Central memory CD8-positive, alpha-beta T cell (primary cell): ENCODE measurements around the gene RNF222.
"Not testable (repeated sequence)": the region's sequence is repeated elsewhere in the genome, so short reads cannot be mapped to it uniquely, and the experiment has no call there.

Experiments used
- ATAC-seq: fragments of 150-1000 bp; cut with Tn5 transposase; replicated peaks from 2 replicates; pipeline ENCODE4 v1.10.0; 2022; ENCODE audit warnings: mild to moderate bottlenecking, moderate FRiP score, moderate number of reproducible peaks; ENCODE audit not compliant: poor library complexity, severe bottlenecking; ENCODE audit errors: extremely low read depth
- DNase-seq, 2 donors: peaks; one replicate each; pipeline ENCODE4 v3.0.0; 2021; ENCODE audit warnings: low spot score in 2 of 2
- H3K27ac Mint-ChIP-seq: one replicate; pipeline ENCODE4 v1.8.0; 2022; ENCODE audit warnings: low read depth, mild to moderate bottlenecking, moderate library complexity, mixed read lengths
- H3K27me3 Mint-ChIP-seq: one replicate; pipeline ENCODE4 v1.8.0; 2022; ENCODE audit warnings: mixed read lengths
- H3K36me3 Mint-ChIP-seq: one replicate; pipeline ENCODE4 v1.8.0; 2022; ENCODE audit warnings: mild to moderate bottlenecking, moderate library complexity, mixed read lengths; ENCODE audit not compliant: insufficient read depth
- H3K4me1 Mint-ChIP-seq: one replicate; pipeline ENCODE4 v1.8.0; 2022; ENCODE audit warnings: mixed read lengths
- H3K4me3 Mint-ChIP-seq: one replicate; pipeline ENCODE4 v1.8.0; 2022; ENCODE audit warnings: mild to moderate bottlenecking, moderate library complexity, mixed read lengths
- H3K9me3 Mint-ChIP-seq: one replicate; pipeline ENCODE4 v1.8.0; 2022; ENCODE audit warnings: mixed read lengths

The RNF222 gene

GRCh38 chr17:8386841-8387240 is 10.8 kb downstream of the RNF222 start:
- Mint-ChIP-seq H3K4me1 (peaks cover 60% of the 10 kb centered on the region), H3K9me3 (no peaks in the 10 kb centered on the region), H3K27ac (no peak overlapping the region), H3K4me3 (no peak overlapping the region), H3K36me3 (peaks cover 27% of the 10 kb centered on the region), H3K27me3 (no peaks in the 10 kb centered on the region)
- DNase-seq (no peak), ATAC-seq (no peak)

- Mint-ChIP-seq H3K27ac (peak overlapping the region; percentile 57), H3K36me3 (peaks cover 46% of the 10 kb centered on the region)
These were observed 12.7 kb downstream of the RNF222 start for GRCh38 chr17:8384801-8385378.

GRCh38 chr17:8383143-8383822 is 14.3 kb downstream of the RNF222 start, which contains the start of gene RPL26:
TSS of gene RPL26 (minus strand) at chr17:8383193. CDS start at chr17:8382310, 883 bp downstream.
- DNase-seq (peak; percentile 96 to 97), ATAC-seq (peak; percentile 86)
- Mint-ChIP-seq H3K36me3 (peaks cover 60% of the 10 kb centered on the region), H3K4me1 (peaks cover 67% of the 10 kb centered on the region), H3K9me3 (no peaks in the 10 kb centered on the region), H3K4me3 (peak within 1 kb of the TSS; percentile 97), H3K27ac (peak within 1 kb of the TSS; percentile 94), H3K27me3 (no peaks in the 10 kb centered on the region)

More at GRCh38 chr17:8384801-8385378, 12.7 kb downstream of the RNF222 start:
- H3K27me3 Mint-ChIP-seq = no peaks in the 10 kb centered on the region
- DNase-seq (no peak), ATAC-seq (no peak)
- H3K4me3 Mint-ChIP-seq = peak overlapping the region; percentile 97
- H3K9me3 Mint-ChIP-seq = no peaks in the 10 kb centered on the region
- H3K4me1 Mint-ChIP-seq = peaks cover 70% of the 10 kb centered on the region

GRCh38 chr17:8382880-8383142 is 14.8 kb downstream of the RNF222 start:
- H3K4me1 Mint-ChIP-seq = peaks cover 62% of the 10 kb centered on the region

GRCh38 chr17:8382052-8382879 is 15.4 kb downstream of the RNF222 start:
- peak overlapping the region; percentile 97 for H3K4me3 Mint-ChIP-seq
- H3K27me3 Mint-ChIP-seq = no peaks in the 10 kb centered on the region
- ATAC-seq (no peak), DNase-seq (no peak)
- H3K36me3 Mint-ChIP-seq = peaks cover 70% of the 10 kb centered on the region
- peaks cover 61% of the 10 kb centered on the region for H3K4me1 Mint-ChIP-seq
- H3K27ac Mint-ChIP-seq = peak overlapping the region; percentile 94
- no peaks in the 10 kb centered on the region for H3K9me3 Mint-ChIP-seq

More at GRCh38 chr17:8382880-8383142, 14.8 kb downstream of the RNF222 start:
- Mint-ChIP-seq H3K36me3 (peaks cover 65% of the 10 kb centered on the region), H3K9me3 (no peaks in the 10 kb centered on the region), H3K27ac (peak overlapping the region; percentile 94), H3K27me3 (no peaks in the 10 kb centered on the region), H3K4me3 (peak overlapping the region; percentile 97)
- DNase-seq = no peak
- no peak for ATAC-seq

- Mint-ChIP-seq H3K4me3 (no peak overlapping the region), H3K27me3 (no peaks in the 10 kb centered on the region), H3K36me3 (peaks cover 80% of the 10 kb centered on the region), H3K4me1 (peaks cover 63% of the 10 kb centered on the region), H3K9me3 (no peaks in the 10 kb centered on the region), H3K27ac (no peak overlapping the region)
- DNase-seq (no peak), ATAC-seq (no peak)
These were observed 17.6 kb downstream of the RNF222 start for GRCh38 chr17:8380049-8380448.

GRCh38 chr17:8378117-8378516 is 19.5 kb downstream of the RNF222 start:
- not testable (repeated sequence) for ATAC-seq, H3K27ac Mint-ChIP-seq, H3K9me3 Mint-ChIP-seq, H3K27me3 Mint-ChIP-seq, H3K4me3 Mint-ChIP-seq, DNase-seq
- H3K4me1 Mint-ChIP-seq = peaks cover 47% of the 10 kb centered on the region
- peaks cover 67% of the 10 kb centered on the region for H3K36me3 Mint-ChIP-seq

GRCh38 chr17:8377422-8377821 is 20.2 kb downstream of the RNF222 start:
- Mint-ChIP-seq H3K27ac (no peak overlapping the region), H3K27me3 (no peaks in the 10 kb centered on the region), H3K4me3 (peak overlapping the region; percentile 80), H3K4me1 (peaks cover 40% of the 10 kb centered on the region), H3K9me3 (no peaks in the 10 kb centered on the region), H3K36me3 (peaks cover 60% of the 10 kb centered on the region)
- DNase-seq (no peak), ATAC-seq (no peak)

- peaks cover 51% of the 10 kb centered on the region for H3K36me3 Mint-ChIP-seq
- peak within 1 kb of the TSS; percentile 74 for H3K27ac Mint-ChIP-seq
- H3K4me3 Mint-ChIP-seq = peak within 1 kb of the TSS; percentile 80
- DNase-seq = peak; percentile 79 to 80
- no peaks in the 10 kb centered on the region for H3K27me3 Mint-ChIP-seq
- ATAC-seq = peak; percentile 99
- no peaks in the 10 kb centered on the region for H3K9me3 Mint-ChIP-seq
- H3K4me1 Mint-ChIP-seq = peaks cover 38% of the 10 kb centered on the region
These were observed 21.2 kb downstream of the RNF222 start, which contains the start of gene KRABD2 for GRCh38 chr17:8376271-8377067. TSS of gene KRABD2 (minus strand) at chr17:8376704.

GRCh38 chr17:8375738-8376259 is 21.8 kb downstream of the RNF222 start:
- Mint-ChIP-seq H3K4me1 (peaks cover 33% of the 10 kb centered on the region), H3K27me3 (no peaks in the 10 kb centered on the region), H3K4me3 (peak overlapping the region; percentile 80), H3K27ac (peak overlapping the region; percentile 74), H3K9me3 (no peaks in the 10 kb centered on the region), H3K36me3 (peaks cover 48% of the 10 kb centered on the region)
- ATAC-seq (no peak), DNase-seq (no peak)

GRCh38 chr17:8373856-8374255 is 23.8 kb downstream of the RNF222 start:
- peaks cover 34% of the 10 kb centered on the region for H3K36me3 Mint-ChIP-seq
- DNase-seq, H3K27me3 Mint-ChIP-seq, H3K9me3 Mint-ChIP-seq, H3K27ac Mint-ChIP-seq, ATAC-seq, H3K4me3 Mint-ChIP-seq: not testable (repeated sequence)
- peaks cover 30% of the 10 kb centered on the region for H3K4me1 Mint-ChIP-seq

- Mint-ChIP-seq H3K4me1 (peaks cover 23% of the 10 kb centered on the region), H3K36me3 (peaks cover 22% of the 10 kb centered on the region), H3K27ac (no peak overlapping the region), H3K9me3 (no peaks in the 10 kb centered on the region), H3K4me3 (no peak overlapping the region), H3K27me3 (no peaks in the 10 kb centered on the region)
- DNase-seq = no peak
- no peak for ATAC-seq
These were observed 25.2 kb downstream of the RNF222 start for GRCh38 chr17:8372422-8372821.
